ENCODE data around the gene SLC35F1. TPM values are rescaled to one million over a fixed set of nuclear protein-coding genes. Genes with fewer than 3 reads are reported as not detected.

SLC35F1 gene
- polyA plus RNA-seq, 2 of the 4 experiments (the other 2 are of a cell fraction): 0.01 TPM; not detected in 1

- TF ChIP-seq BCL3 (IDR thresholded peaks at IDR 0.05): no peak
- TF ChIP-seq EHF (CRISPR knock-in tag; IDR thresholded peaks at IDR 0.05): no peak
- TF ChIP-seq GATA3 (IDR thresholded peaks at IDR 0.05; ENCODE audit: borderline replicate concordance): no peak
- POLR2A ChIA-PET: no interaction called here
- DNase-seq (ENCODE audit: low read depth in 1 of 2, low spot score in 1 of 2) (no peak), ATAC-seq (no peak), FAIRE-seq (no peak)
- H3K9me3 ChIP-seq: no peaks in the 10 kb centered on the region
- CTCF ChIA-PET: no interaction called here
- no peak overlapping the region for H3K27ac ChIP-seq
- WGBS (ENCODE audit: missing lambda C conversion rate): 29% methylated on average over 1 of the region's 1 CpG
- H3K4me1 ChIP-seq: no peaks in the 10 kb centered on the region
- no peak overlapping the region for H3K4me3 ChIP-seq
- no peak overlapping the region for H3K4me2 ChIP-seq
Observed at GRCh38 chr6:118333772-118334171, 426.7 kb downstream of the SLC35F1 start.

DNA sequence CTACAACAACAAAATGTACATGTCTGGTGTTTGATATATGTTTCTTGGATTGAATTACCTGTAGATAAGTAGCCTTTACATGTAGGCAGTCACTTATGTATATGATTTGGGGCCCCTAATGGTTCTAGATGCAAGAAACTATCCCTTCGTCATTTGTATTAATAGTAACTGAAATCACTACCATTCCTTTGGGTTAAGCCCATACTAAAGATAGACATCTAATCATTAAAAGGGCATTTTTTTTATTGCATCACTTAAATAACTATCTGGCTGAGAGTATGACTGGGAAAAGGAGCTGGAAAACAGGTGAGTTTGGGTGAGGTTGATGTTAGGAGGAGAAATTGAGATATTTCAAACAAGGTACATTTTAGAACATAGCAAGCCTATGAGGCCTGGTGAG lies 427.6 kb downstream of the SLC35F1 start:
- CTCF ChIA-PET: no interaction called here

GRCh38 chr6:118335325-118335816 lies 428.3 kb downstream of the SLC35F1 start:
- Histone ChIP-seq H3K27ac (no peak overlapping the region), H3K4me3 (no peak overlapping the region), H3K4me2 (no peak overlapping the region), H3K9me3 (no peaks in the 10 kb centered on the region), H3K4me1 (no peaks in the 10 kb centered on the region)
- DNase-seq (ENCODE audit: low read depth in 1 of 2, low spot score in 1 of 2) (no peak), FAIRE-seq (no peak), ATAC-seq (no peak)
- TF ChIP-seq BCL3 (IDR thresholded peaks at IDR 0.05) (no peak), KDM5A (IDR thresholded peaks at IDR 0.05) (no peak), MAZ (IDR thresholded peaks at IDR 0.05; ENCODE audit: borderline replicate concordance, low read depth, low read length) (no peak), ZC3H11A (IDR thresholded peaks at IDR 0.05) (no peak), RARB (CRISPR knock-in tag; IDR thresholded peaks at IDR 0.05) (no peak), POLR2AphosphoS2 (conservative IDR thresholded peaks at IDR 0.05; ENCODE audit: low read length) (no peak), HOXB13 (CRISPR knock-in tag; IDR thresholded peaks at IDR 0.05; ENCODE audit: low read depth) (no peak)
- TF ChIP-seq, protein P1, sequence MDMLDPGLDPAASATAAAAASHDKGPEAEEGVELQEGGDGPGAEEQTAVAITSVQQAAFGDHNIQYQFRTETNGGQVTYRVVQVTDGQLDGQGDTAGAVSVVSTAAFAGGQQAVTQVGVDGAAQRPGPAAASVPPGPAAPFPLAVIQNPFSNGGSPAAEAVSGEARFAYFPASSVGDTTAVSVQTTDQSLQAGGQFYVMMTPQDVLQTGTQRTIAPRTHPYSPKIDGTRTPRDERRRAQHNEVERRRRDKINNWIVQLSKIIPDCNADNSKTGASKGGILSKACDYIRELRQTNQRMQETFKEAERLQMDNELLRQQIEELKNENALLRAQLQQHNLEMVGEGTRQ (IDR thresholded peaks at IDR 0.05): no peak
- TF ChIP-seq, protein P2, sequence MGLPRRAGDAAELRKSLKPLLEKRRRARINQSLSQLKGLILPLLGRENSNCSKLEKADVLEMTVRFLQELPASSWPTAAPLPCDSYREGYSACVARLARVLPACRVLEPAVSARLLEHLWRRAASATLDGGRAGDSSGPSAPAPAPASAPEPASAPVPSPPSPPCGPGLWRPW (IDR thresholded peaks at IDR 0.05): no peak
- ChIA-PET CTCF (no interaction called here), POLR2A (no interaction called here)
- 67% methylated on average over 1 of the region's 1 CpG for WGBS (ENCODE audit: missing lambda C conversion rate)

More for the DNA sequence above, 427.6 kb downstream of the SLC35F1 start:
- POLR2A ChIA-PET: no interaction called here
- 25% methylated on average over 1 of the region's 1 CpG for WGBS (ENCODE audit: missing lambda C conversion rate)
- FAIRE-seq (no peak), DNase-seq (ENCODE audit: low read depth in 1 of 2, low spot score in 1 of 2) (no peak), ATAC-seq (no peak)
- Histone ChIP-seq H3K9me3 (no peaks in the 10 kb centered on the region), H3K4me3 (no peak overlapping the region), H3K4me2 (no peak overlapping the region), H3K27ac (no peak overlapping the region), H3K4me1 (no peaks in the 10 kb centered on the region)
- TF ChIP-seq RARB (CRISPR knock-in tag; IDR thresholded peaks at IDR 0.05) (no peak), SMC3 (IDR thresholded peaks at IDR 0.05) (no peak), CBX8 (IDR thresholded peaks at IDR 0.05) (no peak), EHMT2 (IDR thresholded peaks at IDR 0.05; ENCODE audit: low read depth) (no peak)

DNA sequence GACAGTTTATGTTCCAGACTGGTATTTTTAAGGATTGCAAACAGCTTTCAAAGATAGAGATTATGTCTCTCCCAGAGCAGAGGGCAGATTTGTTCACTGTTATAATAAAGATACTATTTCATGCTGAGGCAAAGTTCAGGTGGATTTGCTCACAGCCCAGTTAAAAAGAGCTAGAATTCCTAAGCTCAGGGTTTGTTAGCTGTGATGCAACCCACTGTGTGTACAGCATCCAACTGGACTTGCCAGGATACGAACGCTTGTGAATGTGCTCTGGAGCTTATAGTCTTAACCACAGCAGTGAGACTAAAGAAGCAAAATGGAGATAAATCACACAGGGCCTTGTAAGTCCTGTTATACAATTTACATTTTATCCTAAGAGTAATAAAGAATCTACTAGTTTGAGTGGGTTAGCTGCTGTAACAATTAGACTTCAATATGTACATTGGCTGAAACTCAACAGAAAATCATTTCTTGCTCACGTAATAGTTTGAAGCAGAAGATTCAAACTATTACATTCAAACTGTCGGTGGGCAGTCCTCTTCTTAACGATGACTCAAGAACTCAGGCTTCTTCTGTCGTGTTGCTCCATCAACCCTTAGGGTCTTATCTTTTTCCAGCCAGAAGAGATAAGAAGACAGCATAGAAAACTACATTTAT lies 437.1 kb downstream of the SLC35F1 start:
- 4% methylated on average over 6 of the region's 6 CpGs for WGBS (ENCODE audit: missing lambda C conversion rate)
- DNase-seq (ENCODE audit: low read depth in 1 of 2, low spot score in 1 of 2): no peak
- ChIA-PET POLR2A (no interaction called here), CTCF (no interaction called here)
- no peak overlapping the region for H3K27ac ChIP-seq
- H3K4me1 ChIP-seq: no peaks in the 10 kb centered on the region
- TF ChIP-seq CHD2 (IDR thresholded peaks at IDR 0.05; ENCODE audit: low read length, partially characterized antibody) (no peak), FOXS1 (CRISPR knock-in tag; IDR thresholded peaks at IDR 0.05) (no peak), CHD4 (IDR thresholded peaks at IDR 0.05; ENCODE audit: borderline replicate concordance) (no peak), JUNB (IDR thresholded peaks at IDR 0.05) (no peak), NR3C1 (IDR thresholded peaks at IDR 0.05) (no peak), TP53 (CRISPR knock-in tag; IDR thresholded peaks at IDR 0.05) (no peak), MAZ (IDR thresholded peaks at IDR 0.05; ENCODE audit: borderline replicate concordance, low read depth, low read length) (no peak), BCL3 (IDR thresholded peaks at IDR 0.05) (no peak), MAX (IDR thresholded peaks at IDR 0.05) (no peak), ZC3H11A (IDR thresholded peaks at IDR 0.05) (no peak), RAD21 (conservative IDR thresholded peaks at IDR 0.05 in 1 of 2, IDR thresholded peaks at IDR 0.05 in 1 of 2) (no peak), HOXB13 (CRISPR knock-in tag; IDR thresholded peaks at IDR 0.05; ENCODE audit: low read depth) (no peak)
- H3K9me3 ChIP-seq: no peaks in the 10 kb centered on the region
- no peak overlapping the region for H3K4me2 ChIP-seq
- ATAC-seq: no peak
- no peak for FAIRE-seq
- H3K4me3 ChIP-seq: no peak overlapping the region
